Activated naive CD4-positive, alpha-beta T cell treated with anti-CD3 and anti-CD28 coated beads, Interleukin-2, amount 10 ng/mL, durations not matched to agents 7 days and 5 days (primary cell): ENCODE results near the gene HEATR3.

Source experiments
- CTCF ChIA-PET: fragments of 350-600 bp; sonication (Branson Sonifier 250); formaldehyde crosslinking; loops from one replicate; lab custom pipeline; 2021; ENCODE audit warnings: antibody characterized with exemption; lab: Charles Lee
- DNase-seq: peaks from one replicate; pipeline ENCODE4 v3.0.0-alpha.2; 2020
- H3K27ac Mint-ChIP-seq: one replicate; pipeline ENCODE4 v1.8.0; 2021; ENCODE audit warnings: mild to moderate bottlenecking, moderate library complexity, mixed read lengths
- H3K27me3 Mint-ChIP-seq: one replicate; pipeline ENCODE4 v1.8.0; 2021; ENCODE audit warnings: mild to moderate bottlenecking, mixed read lengths
- H3K36me3 Mint-ChIP-seq: one replicate; pipeline ENCODE4 v1.8.0; 2021; ENCODE audit warnings: mixed read lengths
- H3K4me1 Mint-ChIP-seq: one replicate; pipeline ENCODE4 v1.8.0; 2021; ENCODE audit warnings: mixed read lengths
- H3K4me3 Mint-ChIP-seq: one replicate; pipeline ENCODE4 v1.8.0; 2021; ENCODE audit warnings: mild to moderate bottlenecking, moderate library complexity, mixed read lengths
- H3K9me3 Mint-ChIP-seq: one replicate; pipeline ENCODE4 v1.8.0; 2021; ENCODE audit warnings: mixed read lengths

Gene HEATR3

DNA sequence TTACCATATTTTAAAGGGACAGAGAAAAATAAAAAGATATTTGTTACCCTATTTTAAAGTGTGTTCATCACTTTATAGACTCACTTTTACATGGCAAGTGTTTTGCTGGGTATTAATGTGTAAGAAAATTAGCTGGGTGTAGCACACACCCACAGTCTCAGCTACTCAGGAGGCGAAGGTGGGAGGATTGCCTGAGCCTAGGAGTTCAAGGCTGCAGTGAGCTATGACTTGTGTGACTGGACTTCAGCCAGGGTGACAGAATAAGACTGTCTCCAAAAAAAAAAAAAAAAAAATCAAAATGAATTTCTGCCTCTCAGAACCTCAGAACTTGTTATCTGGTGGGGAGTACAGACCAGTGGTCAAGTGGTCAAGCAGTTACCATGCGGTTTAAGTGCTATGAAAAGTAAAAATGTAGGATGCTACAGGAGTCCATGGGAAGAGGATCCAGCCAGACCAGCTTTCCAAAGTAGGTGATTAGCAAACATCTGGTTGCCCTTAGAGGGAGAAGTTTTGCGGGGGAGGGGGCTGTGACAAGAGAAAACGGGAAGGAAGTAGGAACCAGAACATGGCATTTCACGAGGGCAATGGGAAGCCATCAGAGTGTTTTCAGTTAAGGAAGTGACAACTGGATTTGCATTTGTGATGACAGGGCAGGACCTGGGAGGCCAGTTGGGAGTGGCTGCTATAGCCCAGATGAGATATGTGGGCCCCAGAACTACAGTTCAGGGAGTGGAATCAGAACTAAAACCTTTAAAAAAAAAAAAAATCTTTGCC lies 26.8 kb upstream of the HEATR3 start:
- H3K27me3 Mint-ChIP-seq: peaks cover 15% of the 10 kb centered on the region
- no peak overlapping the region for H3K27ac Mint-ChIP-seq
- no peaks in the 10 kb centered on the region for H3K9me3 Mint-ChIP-seq
- CTCF ChIA-PET: interaction anchor here (0.7 to 1.4 kb wide), 2 partner anchors 11 to 172 kb away, joined by 3 read pairs; no protein-coding TSS in a partner anchor
- no peak for DNase-seq
- peaks cover 17% of the 10 kb centered on the region for H3K36me3 Mint-ChIP-seq
- no peak overlapping the region for H3K4me3 Mint-ChIP-seq
- peaks cover 7% of the 10 kb centered on the region for H3K4me1 Mint-ChIP-seq

- DNase-seq: no peak
- peaks cover 22% of the 10 kb centered on the region for H3K27me3 Mint-ChIP-seq
- no peaks in the 10 kb centered on the region for H3K9me3 Mint-ChIP-seq
- H3K4me1 Mint-ChIP-seq: peaks cover 7% of the 10 kb centered on the region
- CTCF ChIA-PET: no interaction called here
- no peak overlapping the region for H3K4me3 Mint-ChIP-seq
- peaks cover 11% of the 10 kb centered on the region for H3K36me3 Mint-ChIP-seq
- H3K27ac Mint-ChIP-seq: no peak overlapping the region
Observed at GRCh38 chr16:50040018-50040417, 25.8 kb upstream of the HEATR3 start.

GRCh38 chr16:50040710-50041109 lies 25.1 kb upstream of the HEATR3 start:
- CTCF ChIA-PET: no interaction called here
- peaks cover 11% of the 10 kb centered on the region for H3K36me3 Mint-ChIP-seq

GRCh38 chr16:50043358-50043757 lies 22.4 kb upstream of the HEATR3 start:
- Mint-ChIP-seq H3K9me3 (no peaks in the 10 kb centered on the region), H3K4me3 (no peak overlapping the region), H3K4me1 (peaks cover 2% of the 10 kb centered on the region), H3K27ac (no peak overlapping the region), H3K36me3 (peaks cover under 1% of the 10 kb centered on the region), H3K27me3 (peaks cover 22% of the 10 kb centered on the region)
- CTCF ChIA-PET: no interaction called here
- no peak for DNase-seq

More at GRCh38 chr16:50040710-50041109, 25.1 kb upstream of the HEATR3 start:
- Mint-ChIP-seq H3K4me1 (peaks cover 7% of the 10 kb centered on the region), H3K9me3 (no peaks in the 10 kb centered on the region), H3K27me3 (peaks cover 22% of the 10 kb centered on the region), H3K27ac (no peak overlapping the region), H3K4me3 (no peak overlapping the region)
- DNase-seq: no peak

- Mint-ChIP-seq H3K4me1 (no peaks in the 10 kb centered on the region), H3K4me3 (no peak overlapping the region), H3K27me3 (peaks cover 20% of the 10 kb centered on the region), H3K9me3 (no peaks in the 10 kb centered on the region), H3K27ac (no peak overlapping the region), H3K36me3 (no peaks in the 10 kb centered on the region)
- CTCF ChIA-PET: no interaction called here
- DNase-seq: no peak
Observed at GRCh38 chr16:50045412-50045811, 20.4 kb upstream of the HEATR3 start.

DNA sequence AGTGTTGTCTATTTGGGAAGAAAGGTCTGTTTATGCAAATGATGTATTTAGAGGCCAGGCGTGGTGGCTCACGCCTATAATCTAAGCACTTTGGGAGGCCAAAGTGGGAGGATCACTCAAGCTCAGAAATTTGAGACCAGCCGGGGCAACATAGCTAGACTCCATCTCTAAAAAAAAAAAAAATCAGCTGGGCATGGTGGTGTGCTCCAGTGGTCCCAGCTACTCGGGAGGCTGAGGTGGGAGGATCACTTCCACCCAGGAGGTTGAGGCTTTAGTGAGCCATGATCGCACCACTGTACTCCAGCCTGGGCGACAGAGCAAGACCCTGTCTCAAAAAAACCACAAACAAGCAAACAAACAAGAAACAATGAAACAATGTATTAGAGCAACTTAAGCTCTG lies 18.9 kb upstream of the HEATR3 start:
- H3K36me3 Mint-ChIP-seq: no peaks in the 10 kb centered on the region
- H3K4me1 Mint-ChIP-seq: no peaks in the 10 kb centered on the region
- CTCF ChIA-PET: no interaction called here
- H3K27ac Mint-ChIP-seq: no peak overlapping the region
- H3K4me3 Mint-ChIP-seq: no peak overlapping the region
- DNase-seq: no peak
- H3K9me3 Mint-ChIP-seq: no peaks in the 10 kb centered on the region
- peaks cover 23% of the 10 kb centered on the region for H3K27me3 Mint-ChIP-seq

DNA sequence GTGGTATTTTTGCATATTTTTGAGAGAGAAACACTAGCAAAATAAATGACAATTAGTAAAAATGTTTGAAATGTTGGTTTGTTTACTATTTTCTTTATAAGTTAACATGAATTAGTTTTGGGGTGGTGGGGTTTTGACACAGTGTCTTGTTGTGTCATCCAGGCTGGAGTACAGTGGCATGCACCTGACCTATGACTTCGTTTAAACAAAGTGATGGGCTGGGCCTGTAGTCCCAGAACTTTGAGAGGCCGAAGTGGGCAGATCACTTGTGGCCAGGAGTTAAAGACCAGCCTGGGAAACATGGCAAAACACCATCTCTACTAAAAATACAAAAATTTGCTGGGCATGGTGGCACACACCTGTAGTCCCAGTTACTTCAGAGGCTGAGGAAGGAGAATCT lies 17.9 kb upstream of the HEATR3 start:
- no peaks in the 10 kb centered on the region for H3K4me1 Mint-ChIP-seq
- no peaks in the 10 kb centered on the region for H3K36me3 Mint-ChIP-seq
- H3K4me3 Mint-ChIP-seq: no peak overlapping the region
- H3K9me3 Mint-ChIP-seq: no peaks in the 10 kb centered on the region
- no peak for DNase-seq
- H3K27me3 Mint-ChIP-seq: peaks cover 21% of the 10 kb centered on the region
- no peak overlapping the region for H3K27ac Mint-ChIP-seq
- CTCF ChIA-PET: no interaction called here

DNA sequence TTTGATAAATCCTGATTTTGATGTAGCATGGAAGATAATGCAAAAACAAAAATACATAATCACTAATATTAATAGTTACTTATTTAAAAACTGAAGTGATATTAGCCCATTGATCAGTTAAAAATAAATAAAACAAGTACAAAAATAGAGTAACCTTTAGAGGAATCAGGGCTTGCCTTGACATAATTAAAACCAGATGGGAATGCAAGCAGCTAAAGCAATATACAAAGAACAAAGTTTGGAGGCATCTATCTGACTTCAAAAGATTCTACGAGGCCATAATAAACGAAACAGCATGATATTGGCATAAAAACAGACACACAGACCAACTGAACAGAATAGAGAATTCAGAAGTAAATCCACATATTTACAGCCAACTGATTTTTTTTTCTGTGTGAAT lies 15.0 kb upstream of the HEATR3 start:
- no peak overlapping the region for H3K27ac Mint-ChIP-seq
- H3K27me3 Mint-ChIP-seq: peaks cover 11% of the 10 kb centered on the region
- no peaks in the 10 kb centered on the region for H3K4me1 Mint-ChIP-seq
- no peak overlapping the region for H3K4me3 Mint-ChIP-seq
- no peak for DNase-seq
- CTCF ChIA-PET: no interaction called here
- peaks cover 5% of the 10 kb centered on the region for H3K9me3 Mint-ChIP-seq
- H3K36me3 Mint-ChIP-seq: no peaks in the 10 kb centered on the region

DNA sequence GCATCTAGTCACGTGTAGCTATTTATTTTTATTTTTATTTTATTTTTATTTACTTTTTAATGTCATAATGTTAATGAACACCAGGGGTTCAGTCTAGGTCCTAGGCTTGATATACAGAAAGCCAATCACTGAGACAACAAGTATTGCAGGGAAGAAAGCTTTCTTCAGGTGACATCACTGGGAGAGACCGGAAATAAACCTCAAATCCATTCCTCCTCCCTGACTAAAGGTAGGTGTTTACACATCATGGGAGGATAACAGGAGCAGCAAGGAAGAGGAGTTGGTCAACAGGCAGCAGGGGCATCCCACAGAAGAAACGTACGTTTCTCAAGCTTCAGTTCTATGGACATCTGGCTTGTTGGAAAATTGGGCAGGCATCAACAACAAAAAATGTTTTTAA lies 9.5 kb upstream of the HEATR3 start:
- Mint-ChIP-seq H3K9me3 (peaks cover 21% of the 10 kb centered on the region), H3K27ac (no peak overlapping the region), H3K4me3 (no peak overlapping the region), H3K4me1 (no peaks in the 10 kb centered on the region), H3K36me3 (no peaks in the 10 kb centered on the region), H3K27me3 (peaks cover 28% of the 10 kb centered on the region)
- no peak for DNase-seq
- CTCF ChIA-PET: interaction anchor here (0.9 kb wide), 1 partner anchor 11 kb away, joined by 3 read pairs; no protein-coding TSS in a partner anchor

GRCh38 chr16:50058091-50058771 lies 7.5 kb upstream of the HEATR3 start:
- H3K36me3 Mint-ChIP-seq: no peaks in the 10 kb centered on the region
- H3K4me1 Mint-ChIP-seq: peaks cover under 1% of the 10 kb centered on the region
- H3K27me3 Mint-ChIP-seq: peaks cover 25% of the 10 kb centered on the region
- CTCF ChIA-PET: no interaction called here
- peaks cover 21% of the 10 kb centered on the region for H3K9me3 Mint-ChIP-seq
- H3K27ac Mint-ChIP-seq: no peak overlapping the region
- DNase-seq: no peak
- no peak overlapping the region for H3K4me3 Mint-ChIP-seq

- CTCF ChIA-PET: no interaction called here
- Mint-ChIP-seq H3K4me3 (no peak overlapping the region), H3K9me3 (peaks cover 21% of the 10 kb centered on the region), H3K27me3 (peaks cover 25% of the 10 kb centered on the region), H3K27ac (no peak overlapping the region), H3K36me3 (no peaks in the 10 kb centered on the region), H3K4me1 (peaks cover 3% of the 10 kb centered on the region)
- no peak for DNase-seq
Observed at GRCh38 chr16:50059111-50059510, 6.7 kb upstream of the HEATR3 start.

DNA sequence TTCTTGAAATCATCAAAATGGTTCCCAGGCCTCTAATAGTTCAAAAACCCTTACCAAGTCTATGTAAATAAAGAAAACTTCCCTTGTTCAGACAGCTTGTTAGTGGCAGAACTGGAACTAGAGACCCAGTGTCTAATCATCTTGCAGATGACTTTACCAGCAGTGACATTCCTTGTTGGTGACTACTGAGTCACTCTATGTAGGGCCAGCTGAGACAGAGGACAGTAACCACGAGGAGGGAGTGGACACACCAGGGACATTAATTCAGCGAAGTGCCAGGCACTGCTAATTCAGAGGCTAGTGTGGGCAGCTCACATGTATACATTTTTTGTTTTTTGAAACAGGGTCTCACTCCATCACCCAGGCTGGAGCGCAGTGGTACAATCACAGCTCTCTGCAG lies 6.1 kb upstream of the HEATR3 start:
- Mint-ChIP-seq H3K27me3 (peaks cover 22% of the 10 kb centered on the region), H3K4me3 (no peak overlapping the region), H3K27ac (no peak overlapping the region), H3K4me1 (peaks cover 3% of the 10 kb centered on the region), H3K9me3 (peaks cover 21% of the 10 kb centered on the region), H3K36me3 (no peaks in the 10 kb centered on the region)
- DNase-seq: no peak
- CTCF ChIA-PET: interaction anchor here (1.2 kb wide), 1 partner anchor 202 kb away, joined by 5 read pairs; no protein-coding TSS in a partner anchor

- no peaks in the 10 kb centered on the region for H3K36me3 Mint-ChIP-seq
- H3K4me3 Mint-ChIP-seq: no peak overlapping the region
- peaks cover 13% of the 10 kb centered on the region for H3K4me1 Mint-ChIP-seq
- H3K27ac Mint-ChIP-seq: no peak overlapping the region
- peaks cover 22% of the 10 kb centered on the region for H3K27me3 Mint-ChIP-seq
- no peak for DNase-seq
- H3K9me3 Mint-ChIP-seq: peaks cover 12% of the 10 kb centered on the region
- CTCF ChIA-PET: interaction anchor here (0.6 to 0.8 kb wide), 2 partner anchors 266 to 425 kb away, joined by 3 to 4 read pairs; no protein-coding TSS in a partner anchor
Observed at GRCh38 chr16:50061326-50061725, 4.4 kb upstream of the HEATR3 start.

DNA sequence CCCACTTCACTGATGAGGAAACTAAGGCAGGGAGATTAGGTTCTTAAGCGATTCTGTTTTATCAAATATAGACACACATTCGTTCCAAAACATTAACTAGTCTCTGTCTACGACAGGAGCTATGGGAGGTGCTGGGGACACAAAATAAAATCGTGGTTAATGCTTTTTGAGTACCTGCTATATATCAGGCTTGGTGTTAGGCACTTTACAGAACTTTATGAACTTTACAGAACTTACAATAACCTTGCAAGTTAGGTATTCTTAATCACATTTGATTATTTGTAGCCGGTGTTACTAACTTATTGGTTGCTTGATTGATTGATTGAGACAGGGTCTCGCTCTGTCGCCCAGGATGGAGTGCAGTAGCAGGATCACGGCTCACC lies 538 bp upstream of the HEATR3 start:
- no peak for DNase-seq
- Mint-ChIP-seq H3K27ac (peak overlapping the region; percentile 96), H3K27me3 (no peaks in the 10 kb centered on the region), H3K4me3 (peak overlapping the region; percentile 91), H3K9me3 (no peaks in the 10 kb centered on the region), H3K36me3 (peaks cover 17% of the 10 kb centered on the region), H3K4me1 (peaks cover 44% of the 10 kb centered on the region)
- CTCF ChIA-PET: interaction anchor here (3.4 to 10.7 kb wide), 2 partner anchors 41 to 146 kb away, joined by 24 to 180 read pairs; partner anchors contain the start of gene CNEP1R1
